ENCODE data around the gene PLEK2.
A peak's percentile ranks its signal among the peaks of the same experiment; 100 is the strongest.

The PLEK2 gene

GRCh38 chr14:67405771-67406170 lies 6.2 kb downstream of the PLEK2 start:
- no peak for TF ChIP-seq CTCF (IDR thresholded peaks at IDR 0.05; ENCODE audit: low read depth, low read length)
- no peak overlapping the region for H3K4me3 ChIP-seq (replicated peaks in 1 of 2; ENCODE audit: low read depth in 2 of 2, low read length in 2 of 2)
- no peak for DNase-seq (ENCODE audit: low read depth in 2 of 2)

GRCh38 chr14:67400434-67400833 lies 11.5 kb downstream of the PLEK2 start:
- DNase-seq (ENCODE audit: low read depth in 2 of 2): no peak
- TF ChIP-seq CTCF (IDR thresholded peaks at IDR 0.05; ENCODE audit: low read depth, low read length): no peak
- no peak overlapping the region for H3K4me3 ChIP-seq (replicated peaks in 1 of 2; ENCODE audit: low read depth in 2 of 2, low read length in 2 of 2)

GRCh38 chr14:67397536-67397935 lies 14.4 kb downstream of the PLEK2 start:
- DNase-seq (ENCODE audit: low read depth in 2 of 2): no peak
- H3K4me3 ChIP-seq (replicated peaks in 1 of 2; ENCODE audit: low read depth in 2 of 2, low read length in 2 of 2): no peak overlapping the region
- no peak for TF ChIP-seq CTCF (IDR thresholded peaks at IDR 0.05; ENCODE audit: low read depth, low read length)

DNA sequence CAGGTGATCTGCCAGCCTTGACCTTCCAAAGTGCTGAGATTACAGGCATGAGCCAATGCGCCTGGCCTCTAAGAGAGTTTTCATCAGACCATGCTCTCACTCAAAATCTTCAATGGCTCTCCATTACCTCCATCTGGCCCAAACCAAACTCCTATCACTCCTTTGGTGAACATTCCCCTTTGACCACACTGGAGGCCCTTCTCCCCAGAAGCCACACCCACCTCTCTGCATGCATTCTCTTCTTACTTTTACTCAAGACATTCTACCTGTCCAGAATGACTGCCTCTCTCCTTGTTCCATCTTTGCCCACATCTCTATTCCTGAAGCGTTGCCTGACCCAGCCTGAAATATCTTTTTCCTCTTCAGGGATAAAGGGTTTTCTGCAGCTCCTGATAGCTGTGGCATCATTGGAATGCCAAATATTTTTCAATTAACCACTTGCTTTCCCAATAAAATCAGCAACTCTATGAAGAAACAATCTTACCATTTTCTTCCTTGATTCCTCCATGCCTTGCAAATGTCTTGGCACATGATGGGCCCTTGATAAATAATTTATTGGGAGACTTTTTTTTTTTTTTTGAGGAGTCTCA lies 15.5 kb downstream of the PLEK2 start:
- no peak overlapping the region for H3K4me3 ChIP-seq (replicated peaks in 1 of 2; ENCODE audit: low read depth in 2 of 2, low read length in 2 of 2)
- TF ChIP-seq CTCF (IDR thresholded peaks at IDR 0.05; ENCODE audit: low read depth, low read length): no peak
- DNase-seq (ENCODE audit: low read depth in 2 of 2): peak in 1 of 2 donors; percentile 38

GRCh38 chr14:67395876-67396189 lies 16.1 kb downstream of the PLEK2 start:
- DNase-seq (ENCODE audit: low read depth in 2 of 2): peak in 1 of 2 donors; percentile 35
- no peak overlapping the region for H3K4me3 ChIP-seq (replicated peaks in 1 of 2; ENCODE audit: low read depth in 2 of 2, low read length in 2 of 2)
- no peak for TF ChIP-seq CTCF (IDR thresholded peaks at IDR 0.05; ENCODE audit: low read depth, low read length)

GRCh38 chr14:67395086-67395875 lies 16.7 kb downstream of the PLEK2 start:
- H3K4me3 ChIP-seq (replicated peaks in 1 of 2; ENCODE audit: low read depth in 2 of 2, low read length in 2 of 2): no peak overlapping the region
- no peak for TF ChIP-seq CTCF (IDR thresholded peaks at IDR 0.05; ENCODE audit: low read depth, low read length)
- no peak for DNase-seq (ENCODE audit: low read depth in 2 of 2)

Data from cardiac fibroblast (primary cell).